GM19438 (cell line): Measurements from ENCODE around the gene HSD11B1.

Experiments
- ATAC-seq: cut with Tn5 transposase; IDR thresholded peaks from one replicate; pipeline ENCODE4 v1.9.1; 2021; ENCODE audit warnings: low read depth; ENCODE audit not compliant: unreplicated experiment

The HSD11B1 gene

GRCh38 chr1:209723756-209724693 is 19.4 kb downstream of the HSD11B1 start:
- ATAC-seq, result no peak

GRCh38 chr1:209727286-209727685 is 22.6 kb downstream of the HSD11B1 start:
- no peak for ATAC-seq

GRCh38 chr1:209727785-209728184 is 23.1 kb downstream of the HSD11B1 start:
- ATAC-seq, result no peak

- no peak for ATAC-seq
These were observed 23.8 kb downstream of the HSD11B1 start for GRCh38 chr1:209728466-209728865.

- ATAC-seq, result no peak
These were observed 24.8 kb downstream of the HSD11B1 start for GRCh38 chr1:209729436-209729835.

- no peak for ATAC-seq
These were observed 28.1 kb downstream of the HSD11B1 start for GRCh38 chr1:209732725-209733124.

- no peak for ATAC-seq
These were observed 29.0 kb downstream of the HSD11B1 start for GRCh38 chr1:209733409-209734192.

GRCh38 chr1:209736490-209737117 is 32.0 kb downstream of the HSD11B1 start:
- ATAC-seq, result no peak

GRCh38 chr1:209737118-209737505 is 32.5 kb downstream of the HSD11B1 start:
- ATAC-seq, result no peak

GRCh38 chr1:209738270-209738669 is 33.6 kb downstream of the HSD11B1 start:
- ATAC-seq, result no peak

- no peak for ATAC-seq
These were observed 36.5 kb downstream of the HSD11B1 start for GRCh38 chr1:209741193-209741592.

- no peak for ATAC-seq
These were observed 37.2 kb downstream of the HSD11B1 start for GRCh38 chr1:209741889-209742288.

GRCh38 chr1:209742409-209743144 is 37.9 kb downstream of the HSD11B1 start:
- no peak for ATAC-seq

GRCh38 chr1:209743145-209743482 is 38.5 kb downstream of the HSD11B1 start:
- no peak for ATAC-seq

GRCh38 chr1:209746451-209747165 is 42.0 kb downstream of the HSD11B1 start:
- ATAC-seq, result no peak

- peak; percentile 48 for ATAC-seq
These were observed 43.1 kb downstream of the HSD11B1 start for GRCh38 chr1:209747580-209748262.

GRCh38 chr1:209748620-209749019 is 44.0 kb downstream of the HSD11B1 start:
- no peak for ATAC-seq

GRCh38 chr1:209749205-209749604 is 44.6 kb downstream of the HSD11B1 start:
- ATAC-seq, result no peak

GRCh38 chr1:209749670-209750323 is 45.2 kb downstream of the HSD11B1 start:
- ATAC-seq, result no peak
